ENCODE measurements around the gene PNP.

- TF ChIP-seq, protein P1, sequence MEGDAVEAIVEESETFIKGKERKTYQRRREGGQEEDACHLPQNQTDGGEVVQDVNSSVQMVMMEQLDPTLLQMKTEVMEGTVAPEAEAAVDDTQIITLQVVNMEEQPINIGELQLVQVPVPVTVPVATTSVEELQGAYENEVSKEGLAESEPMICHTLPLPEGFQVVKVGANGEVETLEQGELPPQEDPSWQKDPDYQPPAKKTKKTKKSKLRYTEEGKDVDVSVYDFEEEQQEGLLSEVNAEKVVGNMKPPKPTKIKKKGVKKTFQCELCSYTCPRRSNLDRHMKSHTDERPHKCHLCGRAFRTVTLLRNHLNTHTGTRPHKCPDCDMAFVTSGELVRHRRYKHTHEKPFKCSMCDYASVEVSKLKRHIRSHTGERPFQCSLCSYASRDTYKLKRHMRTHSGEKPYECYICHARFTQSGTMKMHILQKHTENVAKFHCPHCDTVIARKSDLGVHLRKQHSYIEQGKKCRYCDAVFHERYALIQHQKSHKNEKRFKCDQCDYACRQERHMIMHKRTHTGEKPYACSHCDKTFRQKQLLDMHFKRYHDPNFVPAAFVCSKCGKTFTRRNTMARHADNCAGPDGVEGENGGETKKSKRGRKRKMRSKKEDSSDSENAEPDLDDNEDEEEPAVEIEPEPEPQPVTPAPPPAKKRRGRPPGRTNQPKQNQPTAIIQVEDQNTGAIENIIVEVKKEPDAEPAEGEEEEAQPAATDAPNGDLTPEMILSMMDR (IDR thresholded peaks at IDR 0.05), result no peak
- no peak for TF ChIP-seq POLR2A (IDR thresholded peaks at IDR 0.05)
Observed at GRCh38 chr14:20441461-20441860, 27.7 kb upstream of the PNP start.
